ENCODE results near the gene RAB3B.

Gene RAB3B

DNA sequence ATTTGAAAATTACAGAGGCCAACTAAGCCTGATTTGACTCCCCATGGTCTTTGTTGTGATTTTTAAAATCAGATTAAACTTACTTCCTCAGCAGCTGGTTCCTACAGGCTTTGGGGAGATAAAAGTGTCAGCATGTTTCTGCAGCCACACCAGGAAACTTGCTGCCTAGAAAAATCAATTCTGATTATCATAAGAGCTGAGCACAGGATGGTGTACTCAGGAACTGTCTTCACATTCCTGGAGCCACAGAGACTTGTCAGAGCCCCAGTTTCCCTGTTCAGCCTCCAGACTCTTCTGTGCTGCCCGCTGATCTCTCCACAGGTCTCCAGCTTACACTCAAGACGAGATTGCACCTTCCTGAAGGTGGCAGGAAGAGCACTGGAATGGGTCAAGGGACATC lies 23.9 kb downstream of the RAB3B start:
- Histone ChIP-seq H3K4me2 (peak overlapping the region; percentile 44; the same call in 1 of the 2 replicates), H4K20me1 (ENCODE audit: insufficient read depth) (no peaks in the 10 kb centered on the region), H3K4me1 (ENCODE audit: low read depth, poor library complexity, severe bottlenecking) (peaks cover 47% of the 10 kb centered on the region), H3K9ac (no peak overlapping the region), H3K27me3 (ENCODE audit: insufficient read depth, low read depth) (no peaks in the 10 kb centered on the region), H3K4me3 (IDR thresholded peaks at IDR 0.05; ENCODE audit: insufficient read depth, low read depth, low read length) (no peak overlapping the region), H3K79me2 (ENCODE audit: insufficient read depth, low read depth) (no peaks in the 10 kb centered on the region), H3K36me3 (ENCODE audit: insufficient read depth) (no peaks in the 10 kb centered on the region), H2AFZ (ENCODE audit: low read depth) (peak overlapping the region; percentile 15; the same call in 1 of the 2 replicates), H3K27ac (no peak overlapping the region)
- no peak for TF ChIP-seq CTCF (conservative IDR thresholded peaks at IDR 0.05; ENCODE audit: low read depth, low read length)

DNA sequence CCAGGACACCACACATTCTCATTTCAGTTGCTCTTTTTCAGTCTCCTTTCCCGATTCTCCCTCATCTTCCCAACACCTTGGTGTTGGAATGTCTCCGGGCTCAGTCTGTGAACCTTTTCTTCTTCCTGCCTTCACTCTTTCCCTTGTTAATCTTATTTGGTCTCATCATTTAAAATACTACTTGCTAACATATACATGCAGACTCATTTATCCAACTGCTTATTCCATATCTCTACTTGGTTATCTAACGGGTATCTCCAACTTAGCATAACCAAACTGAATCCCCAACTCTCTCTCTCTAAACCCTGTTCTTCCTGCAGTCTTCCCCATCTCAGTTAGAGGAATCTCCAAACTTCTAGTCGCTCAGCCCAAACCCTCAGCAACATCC lies 26.2 kb downstream of the RAB3B start:
- Histone ChIP-seq H3K27ac (peak overlapping the region; percentile 54; the same call in 1 of the 2 replicates), H3K4me2 (peak overlapping the region; percentile 73; the same call in 1 of the 2 replicates), H3K27me3 (ENCODE audit: insufficient read depth, low read depth) (no peaks in the 10 kb centered on the region), H3K4me1 (ENCODE audit: low read depth, poor library complexity, severe bottlenecking) (peaks cover 59% of the 10 kb centered on the region), H4K20me1 (ENCODE audit: insufficient read depth) (no peaks in the 10 kb centered on the region), H2AFZ (ENCODE audit: low read depth) (peak overlapping the region; percentile 71; the same call in 1 of the 2 replicates), H3K36me3 (ENCODE audit: insufficient read depth) (no peaks in the 10 kb centered on the region), H3K9ac (no peak overlapping the region), H3K79me2 (ENCODE audit: insufficient read depth, low read depth) (no peaks in the 10 kb centered on the region), H3K4me3 (IDR thresholded peaks at IDR 0.05; ENCODE audit: insufficient read depth, low read depth, low read length) (no peak overlapping the region)
- no peak for TF ChIP-seq CTCF (conservative IDR thresholded peaks at IDR 0.05; ENCODE audit: low read depth, low read length)

DNA sequence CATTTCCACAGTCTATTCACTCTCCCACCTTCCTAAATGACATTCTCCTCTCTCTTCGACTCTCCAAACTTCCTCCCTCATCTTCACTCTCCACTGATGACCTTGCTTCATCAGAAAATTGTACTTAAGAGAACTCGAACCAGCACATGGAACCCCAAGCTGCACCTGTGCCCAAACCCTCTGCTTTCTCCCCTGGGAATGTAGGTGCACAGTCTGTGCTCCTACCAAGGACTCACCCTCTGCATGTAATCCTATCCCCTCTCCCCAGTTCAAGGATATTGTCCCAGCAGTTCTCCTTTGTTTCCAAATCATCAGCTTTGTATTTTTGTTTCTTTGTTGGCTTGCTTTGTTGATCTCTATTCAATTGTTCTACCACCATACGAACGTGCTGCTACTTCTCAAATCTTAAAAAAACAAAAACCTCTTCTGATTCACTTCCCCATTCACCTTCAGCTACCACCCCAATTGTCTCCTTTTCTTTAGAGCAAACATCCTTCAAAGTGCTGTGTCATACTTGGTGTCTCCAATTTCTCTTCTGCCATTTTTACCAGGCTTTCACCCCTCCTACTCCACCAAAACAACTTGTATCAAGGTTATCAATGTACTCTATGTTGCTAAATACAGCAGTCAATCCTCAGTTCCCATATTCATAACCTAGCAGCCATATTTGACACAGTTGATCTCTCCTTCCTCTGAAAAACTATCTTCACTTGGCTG lies 26.8 kb downstream of the RAB3B start:
- Histone ChIP-seq H4K20me1 (ENCODE audit: insufficient read depth) (no peaks in the 10 kb centered on the region), H3K27me3 (ENCODE audit: insufficient read depth, low read depth) (no peaks in the 10 kb centered on the region), H3K4me3 (IDR thresholded peaks at IDR 0.05; ENCODE audit: insufficient read depth, low read depth, low read length) (no peak overlapping the region), H3K4me1 (ENCODE audit: low read depth, poor library complexity, severe bottlenecking) (peaks cover 59% of the 10 kb centered on the region), H3K4me2 (peak overlapping the region; percentile 73; the same call in 1 of the 2 replicates), H3K9ac (no peak overlapping the region; the same call in 1 of the 2 replicates), H3K79me2 (ENCODE audit: insufficient read depth, low read depth) (no peaks in the 10 kb centered on the region), H3K36me3 (ENCODE audit: insufficient read depth) (no peaks in the 10 kb centered on the region), H3K27ac (peak overlapping the region; percentile 54; the same call in 1 of the 2 replicates), H2AFZ (ENCODE audit: low read depth) (peak overlapping the region; percentile 71; the same call in 1 of the 2 replicates)
- TF ChIP-seq CTCF (conservative IDR thresholded peaks at IDR 0.05; ENCODE audit: low read depth, low read length), result no peak

DNA sequence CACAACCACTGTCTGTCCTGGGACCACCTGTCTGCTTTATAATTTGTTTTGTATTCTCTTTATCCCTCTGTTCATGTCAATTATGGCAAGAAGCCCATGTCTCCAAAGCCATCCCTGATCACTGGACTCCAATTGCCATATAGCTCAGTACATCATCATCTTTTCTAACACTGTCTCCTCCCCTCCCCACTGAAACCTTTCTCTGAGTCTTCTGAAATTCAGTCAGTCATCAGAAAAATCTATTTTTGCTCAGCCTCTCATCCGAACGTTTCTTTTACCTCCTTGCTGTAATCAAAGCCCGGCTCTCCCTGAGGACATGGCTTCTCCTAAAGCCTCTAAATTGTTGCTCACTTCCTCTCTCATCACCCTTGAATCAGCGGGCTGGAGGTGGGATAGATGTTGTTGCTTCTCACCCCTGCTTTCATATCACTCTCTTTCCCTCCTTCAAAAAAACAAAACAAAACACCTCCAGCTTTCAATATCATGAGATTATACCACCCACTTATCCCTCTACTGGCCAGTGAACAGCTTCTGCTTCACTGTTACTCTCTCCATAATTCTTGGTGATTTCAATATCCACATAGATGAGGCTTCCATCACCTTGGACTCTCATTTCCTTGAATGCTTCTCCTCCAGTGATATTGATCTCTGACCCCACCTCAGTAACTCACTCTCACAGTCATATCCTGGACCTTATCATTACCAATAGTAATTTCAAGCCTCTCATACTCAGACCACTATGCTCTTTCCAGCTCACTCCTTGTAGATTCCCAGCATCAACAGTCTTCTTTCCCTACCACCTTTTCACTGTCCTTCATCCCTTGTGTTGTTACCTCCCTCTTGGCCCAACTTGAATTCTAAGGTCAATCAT lies 27.8 kb downstream of the RAB3B start:
- H4K20me1 ChIP-seq (ENCODE audit: insufficient read depth), result no peaks in the 10 kb centered on the region
- H3K27ac ChIP-seq, result peak overlapping the region; percentile 54
- TF ChIP-seq CTCF (conservative IDR thresholded peaks at IDR 0.05; ENCODE audit: low read depth, low read length), result no peak
- H3K36me3 ChIP-seq (ENCODE audit: insufficient read depth), result no peaks in the 10 kb centered on the region
- H3K4me3 ChIP-seq (IDR thresholded peaks at IDR 0.05; ENCODE audit: insufficient read depth, low read depth, low read length), result peak overlapping the region; percentile 87
- peak overlapping the region; percentile 71 for H2AFZ ChIP-seq (ENCODE audit: low read depth)
- peaks cover 59% of the 10 kb centered on the region for H3K4me1 ChIP-seq (ENCODE audit: low read depth, poor library complexity, severe bottlenecking)
- H3K4me2 ChIP-seq, result peak overlapping the region; percentile 73
- peak overlapping the region; percentile 5; the same call in 1 of the 2 replicates for H3K9ac ChIP-seq
- no peaks in the 10 kb centered on the region for H3K27me3 ChIP-seq (ENCODE audit: insufficient read depth, low read depth)
- no peaks in the 10 kb centered on the region for H3K79me2 ChIP-seq (ENCODE audit: insufficient read depth, low read depth)

All from KMS-11 (cell line).